DMS114 treated with DMSO at 0.1 percent for 48 hours (cell line): Measurements from ENCODE around the gene ZFPM1.
"Not testable (repeated sequence)": the region's sequence is repeated elsewhere in the genome, so short reads cannot be mapped to it uniquely, and the experiment has no call there.

Source experiments
- DNase-seq: peaks from one replicate; lab custom pipeline; 2025; ENCODE audit not compliant: unreplicated experiment; lab: John Stamatoyannopoulos, UW

Gene ZFPM1

GRCh38 chr16:88478889-88479792 is 26.1 kb downstream of the ZFPM1 start:
- no peak for DNase-seq

- DNase-seq, result no peak
These were observed 27.0 kb downstream of the ZFPM1 start for GRCh38 chr16:88479793-88480760.

- no peak for DNase-seq
These were observed 27.7 kb downstream of the ZFPM1 start for GRCh38 chr16:88480829-88481228.

- no peak for DNase-seq
These were observed 28.8 kb downstream of the ZFPM1 start for GRCh38 chr16:88481851-88482250.

- no peak for DNase-seq
These were observed 29.7 kb downstream of the ZFPM1 start for GRCh38 chr16:88482630-88483391.

GRCh38 chr16:88483392-88483641 is 30.2 kb downstream of the ZFPM1 start:
- DNase-seq, result no peak

GRCh38 chr16:88484505-88485365 is 31.7 kb downstream of the ZFPM1 start:
- DNase-seq, result no peak

GRCh38 chr16:88485366-88485741 is 32.3 kb downstream of the ZFPM1 start:
- not testable (repeated sequence) for DNase-seq

- DNase-seq, result no peak
These were observed 33.5 kb downstream of the ZFPM1 start for GRCh38 chr16:88486398-88487123.

GRCh38 chr16:88487124-88487432 is 34.0 kb downstream of the ZFPM1 start:
- no peak for DNase-seq

GRCh38 chr16:88487920-88488851 is 35.1 kb downstream of the ZFPM1 start:
- DNase-seq, result no peak

- no peak for DNase-seq
These were observed 36.2 kb downstream of the ZFPM1 start for GRCh38 chr16:88489163-88489741.

- no peak for DNase-seq
These were observed 38.0 kb downstream of the ZFPM1 start for GRCh38 chr16:88491001-88491559.

GRCh38 chr16:88491560-88492310 is 38.7 kb downstream of the ZFPM1 start:
- no peak for DNase-seq

- DNase-seq, result no peak
These were observed 40.8 kb downstream of the ZFPM1 start for GRCh38 chr16:88493879-88494278.

GRCh38 chr16:88494335-88495154 is 41.5 kb downstream of the ZFPM1 start:
- DNase-seq, result no peak
